Stimulated activated CD4-positive, alpha-beta T cell treated with anti-CD3 and anti-CD28 coated beads, TNF-alpha, amount 100 ng/mL, for 24 hours (primary cell): ENCODE results near the gene TPSAB1.
"Not testable (repeated sequence)": the region's sequence is repeated elsewhere in the genome, so short reads cannot be mapped to it uniquely, and the experiment has no call there.

Experiments used
- DNase-seq, 3 experiments: peaks; one replicate each; pipeline ENCODE4 v3.0.0-alpha.2; 2020; ENCODE audit warnings: low read depth in 3 of 3

The TPSAB1 gene

DNA sequence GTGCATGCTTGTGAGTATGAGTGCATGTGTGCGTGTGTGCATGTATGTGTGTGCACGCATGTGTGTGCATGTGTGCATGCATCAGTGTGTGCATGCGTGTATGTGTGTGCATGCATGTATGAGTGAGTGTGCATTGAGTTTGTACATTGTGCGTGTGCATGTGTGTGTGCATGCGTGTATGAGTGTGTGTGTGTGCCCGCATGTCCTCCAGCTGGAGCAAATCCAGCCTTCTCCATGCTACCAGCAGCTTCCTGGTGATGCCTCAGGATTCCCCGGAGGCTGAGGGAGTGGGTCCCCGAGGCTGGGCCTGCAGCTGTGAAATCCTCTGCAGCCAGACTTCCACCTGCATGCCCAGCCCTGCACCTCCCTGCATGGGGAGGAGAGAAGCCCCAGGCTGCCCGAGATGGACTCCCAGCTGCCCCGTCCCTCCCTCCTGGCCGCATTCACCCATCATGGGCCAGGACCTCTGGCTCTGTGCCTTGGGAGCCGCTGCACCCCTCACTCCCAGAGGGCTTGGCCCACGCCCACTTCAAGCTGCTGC, 24.7 kb downstream of the TPSAB1 start:
- no peak for DNase-seq

DNA sequence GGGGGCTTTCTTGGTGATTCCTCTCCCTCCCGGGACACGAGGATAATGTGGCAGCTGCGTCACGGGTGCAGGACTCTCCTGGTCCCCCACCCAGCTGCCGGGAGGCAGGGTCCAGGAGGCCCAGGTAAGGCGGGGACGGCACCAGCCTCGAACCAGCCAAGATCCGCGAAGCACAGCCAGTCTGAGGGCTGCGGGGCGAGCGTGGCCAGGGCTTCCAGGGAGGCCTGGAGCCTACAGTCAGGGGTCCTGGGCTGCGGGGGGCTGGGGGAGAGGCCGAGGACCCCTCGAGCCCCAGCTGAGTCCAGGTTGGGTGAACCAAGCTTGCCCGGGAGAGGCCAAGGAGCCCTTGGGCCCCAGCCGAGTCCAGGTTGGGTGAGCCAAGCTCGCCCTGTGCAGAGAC, 25.3 kb downstream of the TPSAB1 start:
- DNase-seq, result no peak

DNA sequence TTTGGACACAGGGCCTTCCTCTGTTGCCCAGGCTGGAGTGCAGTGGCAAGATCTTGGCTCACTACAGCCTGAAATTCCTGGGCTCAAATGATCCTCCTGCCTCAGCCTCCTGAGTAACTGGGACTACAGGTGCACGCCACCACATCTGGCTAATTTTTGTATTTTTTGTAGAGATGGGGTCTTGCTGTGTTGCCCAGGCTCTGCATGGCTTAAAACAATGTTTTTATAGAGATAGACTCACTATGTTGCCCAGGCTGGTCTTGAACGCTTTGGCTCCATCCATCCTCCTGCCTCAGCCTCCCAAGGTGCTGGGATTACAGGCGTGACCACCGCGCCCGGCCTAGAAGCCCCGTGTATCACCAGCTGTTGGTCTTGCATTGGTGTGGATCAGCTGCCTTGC, 28.9 kb downstream of the TPSAB1 start:
- not testable (repeated sequence) for DNase-seq

DNA sequence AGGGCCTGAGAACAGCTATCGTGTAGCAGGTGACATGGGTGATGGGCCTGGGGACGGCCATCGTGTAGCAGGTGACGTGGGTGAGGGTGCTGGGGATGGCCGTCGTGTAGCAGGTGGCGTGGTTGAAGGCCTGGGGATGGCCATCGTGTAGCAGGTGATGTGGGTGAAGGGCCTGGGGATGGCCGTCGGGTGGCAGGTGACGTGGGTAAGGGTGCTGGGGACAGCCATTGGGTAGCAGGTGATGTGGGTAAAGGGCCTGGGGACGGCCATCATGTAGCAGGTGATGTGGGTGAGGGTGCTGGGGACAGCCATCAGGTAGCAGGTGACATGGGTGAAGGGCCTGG, 30.8 kb downstream of the TPSAB1 start:
- DNase-seq, result no peak

DNA sequence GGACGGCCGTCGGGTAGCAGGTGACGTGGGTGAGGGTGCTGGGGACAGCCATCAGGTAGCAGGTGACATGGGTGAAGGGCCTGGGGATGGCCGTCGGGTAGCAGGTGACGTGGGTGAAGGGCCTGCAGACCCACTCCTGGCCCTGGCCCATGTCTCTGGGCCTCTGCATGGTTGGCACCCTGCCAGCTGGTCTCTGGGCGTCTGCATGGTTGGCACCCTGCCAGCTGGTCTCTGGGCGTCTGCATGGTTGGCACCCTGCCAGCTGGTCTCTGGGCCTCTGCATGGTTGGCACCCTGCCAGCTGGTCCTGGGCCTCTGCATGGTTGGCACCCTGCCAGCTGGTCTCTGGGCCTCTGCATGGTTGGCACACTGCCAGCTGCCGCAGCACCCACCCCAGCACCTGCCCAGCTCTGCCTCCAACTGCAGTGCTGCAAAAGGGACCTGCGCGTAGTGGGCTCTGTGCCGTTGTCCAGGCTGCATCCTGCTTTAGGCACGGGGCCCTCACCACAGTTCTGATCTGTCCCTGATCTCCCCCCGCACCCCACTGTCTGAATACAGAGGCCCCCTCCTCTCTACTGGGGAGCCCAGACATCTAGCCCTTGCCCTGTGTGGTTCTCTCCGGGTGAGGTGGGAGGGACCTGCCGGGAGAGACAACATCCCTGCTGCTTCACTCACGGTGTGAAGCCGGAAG, 31.4 kb downstream of the TPSAB1 start:
- DNase-seq, result not testable (repeated sequence)

DNA sequence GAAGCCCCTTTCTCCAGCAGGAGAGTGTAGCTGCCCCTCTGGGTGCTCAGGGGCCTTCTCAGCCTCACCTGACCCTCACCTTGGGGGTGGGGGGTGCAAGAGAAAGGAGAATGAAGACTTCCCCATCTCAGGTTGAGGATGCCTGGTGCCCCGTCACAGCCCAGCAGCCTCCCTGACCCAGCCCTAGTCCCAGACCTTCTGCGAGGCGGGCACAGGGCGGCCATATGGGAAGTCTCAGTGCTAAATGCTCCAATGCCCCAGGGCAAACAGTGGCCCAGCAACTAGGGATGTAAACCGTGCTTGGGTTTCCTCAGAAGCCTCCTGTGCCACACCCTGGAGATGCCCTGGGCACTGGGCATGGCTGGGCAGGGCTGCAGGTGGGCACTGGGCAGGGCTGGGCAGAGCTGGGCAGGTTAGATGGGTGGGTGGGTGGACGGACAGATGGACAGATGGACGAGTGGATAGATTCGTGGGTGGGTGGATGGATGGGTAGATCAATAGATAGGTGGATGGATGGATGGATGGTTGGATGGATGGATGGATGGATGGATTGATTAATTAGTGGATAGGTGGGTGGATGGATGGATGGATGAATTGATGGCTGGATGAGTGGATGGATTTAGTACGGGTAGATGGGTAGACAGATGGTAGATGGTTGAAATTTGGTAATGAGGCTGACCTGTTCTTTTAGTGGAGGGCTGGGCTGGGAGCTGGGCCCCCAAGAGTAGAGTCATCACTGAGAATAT, 32.1 kb downstream of the TPSAB1 start:
- DNase-seq, result no peak

DNA sequence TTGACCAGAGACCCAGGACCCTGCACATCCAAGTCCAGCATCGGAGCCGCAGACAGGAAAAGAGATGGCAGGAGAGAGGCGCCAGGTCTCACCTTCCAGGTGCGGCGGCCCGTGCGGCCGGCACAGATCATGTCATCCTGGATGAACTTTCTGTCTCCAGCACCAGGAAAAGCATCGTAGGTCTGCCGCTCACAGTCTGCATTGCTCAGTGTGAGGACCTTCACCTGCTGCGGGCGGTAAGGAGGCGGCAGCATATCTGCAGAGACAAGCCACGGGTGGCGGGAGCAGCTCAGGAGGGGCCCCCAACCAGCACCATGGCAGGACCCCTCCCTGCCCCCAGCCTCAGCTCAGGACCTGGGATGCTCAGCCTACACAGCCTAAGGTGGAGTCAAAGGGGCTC, 33.3 kb downstream of the TPSAB1 start:
- DNase-seq, result no peak

DNA sequence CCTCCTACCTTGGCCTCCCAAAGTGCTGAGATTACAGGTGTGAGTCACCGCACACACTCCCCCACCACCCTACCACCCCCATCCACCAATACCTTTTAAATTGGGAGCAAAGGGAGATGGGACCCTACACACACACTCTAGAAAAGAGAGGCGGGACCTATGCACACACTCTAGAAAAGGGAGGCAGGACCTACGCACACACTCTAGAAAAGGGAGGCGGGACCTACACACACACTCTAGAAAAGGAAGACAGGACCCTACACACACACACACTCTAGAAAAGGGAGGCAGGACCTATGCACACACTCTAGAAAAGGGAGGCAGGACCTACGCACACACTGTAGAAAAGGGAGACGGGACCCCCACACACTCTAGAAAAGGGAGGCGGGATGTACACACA, 34.3 kb downstream of the TPSAB1 start:
- no peak for DNase-seq

DNA sequence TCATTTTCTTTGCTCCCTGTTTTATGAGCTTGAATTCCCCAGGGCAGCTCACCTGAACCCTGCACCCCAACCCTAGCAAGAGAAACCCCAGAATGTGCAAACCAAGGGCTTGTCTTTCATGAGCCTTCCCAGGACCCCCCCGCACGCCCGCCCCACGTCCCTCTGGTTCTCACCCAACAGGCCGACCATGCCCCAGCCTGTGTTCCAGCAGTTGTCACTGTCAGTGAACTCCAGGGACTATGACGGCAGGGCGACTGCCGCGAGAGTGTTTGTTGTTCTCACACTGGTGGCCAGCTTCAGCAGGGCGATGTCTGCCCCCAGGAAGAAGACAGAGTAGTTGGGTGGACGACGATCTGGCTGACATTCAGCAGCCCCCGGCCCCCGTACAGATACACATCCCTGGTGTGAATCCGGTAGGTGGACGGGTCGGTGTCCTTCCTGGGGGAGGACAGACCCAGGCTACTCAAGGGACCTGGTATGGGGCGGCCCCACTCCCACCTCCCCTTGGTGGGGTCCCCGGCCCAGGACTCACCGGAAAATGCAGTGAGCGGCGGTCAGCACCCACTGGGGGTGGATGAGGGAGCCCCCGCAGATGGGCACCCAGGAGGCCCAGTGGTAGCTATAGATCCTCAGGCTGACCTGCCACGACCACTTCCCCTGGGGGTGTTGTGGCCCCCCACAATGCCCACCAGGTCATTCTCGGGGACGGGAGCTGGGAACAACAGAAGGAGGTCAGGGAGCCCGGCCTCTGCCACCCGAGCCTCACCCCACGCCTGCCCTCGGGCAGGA, 35.5 kb downstream of the TPSAB1 start:
- no peak for DNase-seq

DNA sequence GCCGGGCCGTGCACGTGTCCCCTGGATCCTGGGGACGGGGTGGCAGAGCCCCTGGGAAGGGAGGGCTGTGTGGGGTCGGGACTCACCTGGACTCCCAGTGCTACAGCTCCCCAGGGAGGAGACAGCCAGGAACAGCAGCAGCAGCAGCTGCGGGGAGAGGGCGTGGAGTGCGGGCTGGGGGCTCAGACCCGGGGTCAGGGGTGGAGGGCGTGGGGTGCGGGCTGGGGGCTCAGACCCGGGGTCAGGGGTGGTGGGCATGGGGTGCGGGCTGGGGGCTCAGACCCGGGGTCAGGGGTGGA, 36.0 kb downstream of the TPSAB1 start:
- DNase-seq, result no peak

DNA sequence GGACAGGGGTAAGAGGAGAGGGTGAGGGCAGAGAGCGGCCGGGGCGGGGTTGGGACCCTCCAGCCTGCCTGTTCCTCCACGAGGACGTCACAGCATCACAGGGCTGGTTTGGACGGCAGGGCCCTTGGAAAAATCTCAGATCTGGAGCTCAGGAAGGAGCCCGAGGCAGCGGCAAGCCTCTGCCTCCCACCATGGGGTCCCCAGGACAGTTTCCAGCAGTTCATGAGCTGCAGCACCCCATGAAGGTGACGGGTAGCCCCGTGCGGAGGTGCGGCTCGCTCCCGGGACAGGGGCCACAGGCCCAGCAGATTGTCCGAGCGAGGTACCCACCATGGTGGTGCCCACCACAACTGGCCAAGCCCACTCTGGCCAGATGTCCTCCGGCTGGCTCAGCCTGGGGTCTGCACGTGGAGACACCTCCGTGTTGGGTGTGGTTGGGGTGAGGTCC, 36.7 kb downstream of the TPSAB1 start:
- DNase-seq, result no peak

DNA sequence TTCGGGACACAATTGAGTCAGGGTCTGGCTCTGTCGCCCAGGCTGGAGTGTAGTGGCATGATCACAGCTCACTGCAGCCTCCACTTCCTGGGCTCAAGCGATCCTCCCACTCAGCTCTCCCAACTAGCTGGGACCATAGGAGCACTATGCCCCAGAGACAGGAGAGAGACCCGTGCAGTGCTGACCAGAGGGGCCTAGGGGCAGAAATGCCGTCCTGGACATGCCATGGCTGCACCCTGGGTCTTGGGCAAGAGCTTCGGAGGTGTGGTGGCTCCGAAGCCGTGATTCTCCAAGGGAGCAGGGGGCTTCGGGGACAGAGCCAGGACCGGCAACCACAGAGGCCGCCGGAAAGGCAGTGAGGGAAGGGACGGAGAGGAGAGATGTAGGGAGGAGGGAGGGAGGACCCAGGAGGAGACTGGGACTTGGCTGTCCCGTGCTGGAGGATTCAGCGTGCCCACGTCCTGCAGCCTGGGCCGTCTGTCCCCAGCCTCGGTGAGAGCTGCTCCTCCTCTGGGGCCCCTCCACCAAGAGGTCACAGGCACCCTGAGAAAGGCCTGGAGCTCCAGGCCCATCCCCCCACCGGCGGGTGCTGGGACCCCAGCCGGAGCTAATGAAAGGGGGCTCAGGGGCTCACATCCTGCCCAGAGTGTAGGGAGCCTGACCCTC, 37.2 kb downstream of the TPSAB1 start:
- no peak for DNase-seq

DNA sequence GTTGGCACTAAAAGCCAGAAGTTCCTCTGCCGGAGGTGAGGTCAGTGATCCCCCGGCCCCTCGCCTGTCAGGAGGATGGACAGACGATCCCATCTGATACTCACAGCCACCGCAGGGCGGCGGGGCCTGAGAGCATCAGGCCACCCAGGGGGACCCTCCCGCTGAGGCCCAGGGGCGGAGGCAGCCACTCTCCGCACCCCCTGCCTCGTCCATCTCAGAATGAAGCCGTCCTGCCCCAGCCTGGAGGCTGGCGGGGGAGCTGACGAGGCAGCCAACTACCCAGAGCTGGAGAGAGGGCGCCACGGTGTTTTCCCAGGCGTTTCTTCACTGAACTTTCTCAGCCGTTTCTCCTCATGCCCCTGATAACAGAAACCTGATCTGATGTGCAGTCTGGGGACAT, 38.0 kb downstream of the TPSAB1 start:
- DNase-seq, result no peak

DNA sequence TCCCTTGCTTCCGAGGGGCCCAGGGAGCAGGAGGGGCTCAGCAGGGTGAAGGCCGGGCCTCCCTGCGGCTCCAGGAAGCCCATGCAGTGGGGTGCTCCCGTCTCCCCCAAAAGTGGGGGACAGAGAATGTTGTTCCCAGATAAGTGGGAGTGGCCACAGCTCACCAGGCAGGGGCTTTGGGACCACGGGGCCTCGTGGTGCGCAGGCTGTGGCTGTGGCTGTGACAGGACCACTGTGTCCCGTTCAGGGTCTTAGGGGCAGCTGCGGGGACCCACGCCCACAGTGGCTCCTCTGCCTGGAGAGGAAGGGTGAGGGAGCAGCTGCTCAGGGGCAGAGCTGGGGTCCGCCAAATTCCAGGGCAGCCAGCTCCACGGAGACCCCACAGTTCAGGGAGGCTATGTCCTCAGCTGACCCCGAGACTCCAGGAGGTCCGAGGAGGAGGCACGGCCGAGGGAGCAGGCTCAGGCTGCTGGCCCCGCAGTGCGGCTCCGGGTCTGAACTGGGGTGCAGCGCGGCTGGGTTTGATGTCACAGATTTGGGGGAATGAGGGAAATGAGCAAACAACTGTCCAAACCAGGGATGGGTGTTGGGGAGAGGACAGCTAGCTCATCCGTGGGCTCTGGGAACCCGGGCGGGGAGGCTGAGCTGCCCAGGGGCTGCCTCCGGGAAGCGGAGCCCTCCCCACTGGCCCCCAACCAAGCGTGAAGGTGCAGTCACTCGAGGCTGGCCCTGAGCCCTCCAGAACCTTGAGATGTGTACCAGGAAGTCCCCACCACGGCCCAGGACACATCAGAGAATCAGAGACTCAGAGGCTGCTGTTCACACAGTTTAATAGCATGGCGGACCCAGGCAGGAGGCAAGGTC, 38.8 kb downstream of the TPSAB1 start:
- DNase-seq, result no peak

DNA sequence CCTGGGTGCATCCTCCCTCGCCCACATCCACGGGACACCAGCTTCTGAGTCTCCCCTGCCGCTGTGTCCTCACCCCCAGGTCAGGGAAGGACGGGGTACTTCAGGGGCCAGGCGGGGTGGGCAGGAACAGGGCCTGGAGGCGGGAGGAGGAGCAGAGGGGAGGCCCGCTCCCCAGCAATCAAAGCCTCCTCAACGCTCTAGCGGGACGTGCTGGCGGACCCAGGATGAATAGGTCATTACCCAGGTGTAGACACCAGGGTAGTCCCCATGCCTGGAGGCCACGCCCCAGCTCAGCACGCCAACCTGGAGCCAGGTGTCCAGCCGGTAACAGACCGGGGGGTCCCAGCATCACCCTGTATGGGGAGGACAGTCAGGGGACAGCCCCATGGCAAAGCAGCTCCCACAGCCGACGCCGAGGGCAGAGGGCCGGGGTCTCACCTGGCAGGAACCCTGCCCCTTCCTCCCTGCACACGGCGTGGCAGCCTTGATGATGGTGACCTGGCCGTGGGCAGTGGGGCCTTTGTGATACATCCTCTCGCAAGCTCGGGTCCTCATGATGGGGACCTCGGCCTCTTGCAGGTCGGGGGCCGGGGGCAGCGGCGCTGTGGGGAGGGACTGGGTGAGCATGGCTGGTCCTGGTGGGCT, 39.6 kb downstream of the TPSAB1 start:
- DNase-seq, result no peak

DNA sequence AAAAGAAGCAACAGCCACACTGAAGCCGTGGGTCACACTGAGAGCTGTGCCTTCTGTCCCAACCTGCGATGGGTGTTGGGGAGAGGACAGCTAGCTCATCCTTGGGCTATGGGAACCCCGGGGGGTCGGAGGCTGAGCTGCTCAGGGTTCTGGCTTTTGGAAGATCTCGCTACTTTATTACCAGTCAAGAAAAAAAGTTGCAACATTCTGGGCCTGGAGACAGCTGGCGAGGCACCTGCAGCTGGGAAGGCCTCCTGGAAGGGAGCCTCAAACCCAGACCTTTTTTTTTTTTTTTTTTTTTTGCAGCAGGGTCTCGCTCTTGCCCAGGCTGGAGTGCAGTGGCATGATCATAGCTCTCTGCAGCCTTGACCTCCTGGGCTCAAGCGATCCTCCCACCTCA, 40.3 kb downstream of the TPSAB1 start:
- no peak for DNase-seq

DNA sequence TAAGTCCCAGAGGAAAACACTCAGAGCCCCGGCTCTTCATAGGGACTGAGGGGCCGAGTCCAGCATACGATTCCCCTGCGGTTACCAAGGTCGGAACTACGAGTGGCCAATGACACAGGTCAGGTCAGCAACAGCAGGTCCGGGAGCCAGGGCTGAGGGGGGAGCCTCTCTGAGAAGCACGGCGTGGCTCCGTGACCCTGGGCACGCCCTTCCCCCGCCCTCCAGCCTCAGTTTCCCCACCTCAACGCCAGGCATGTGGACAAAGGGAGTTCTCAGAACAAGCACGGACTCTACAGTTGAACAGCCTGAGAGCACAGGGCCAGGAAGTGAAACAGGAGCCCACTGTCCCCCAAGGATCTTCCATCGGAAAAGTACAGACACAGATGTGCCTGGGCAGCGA, 41.0 kb downstream of the TPSAB1 start:
- DNase-seq, result no peak

DNA sequence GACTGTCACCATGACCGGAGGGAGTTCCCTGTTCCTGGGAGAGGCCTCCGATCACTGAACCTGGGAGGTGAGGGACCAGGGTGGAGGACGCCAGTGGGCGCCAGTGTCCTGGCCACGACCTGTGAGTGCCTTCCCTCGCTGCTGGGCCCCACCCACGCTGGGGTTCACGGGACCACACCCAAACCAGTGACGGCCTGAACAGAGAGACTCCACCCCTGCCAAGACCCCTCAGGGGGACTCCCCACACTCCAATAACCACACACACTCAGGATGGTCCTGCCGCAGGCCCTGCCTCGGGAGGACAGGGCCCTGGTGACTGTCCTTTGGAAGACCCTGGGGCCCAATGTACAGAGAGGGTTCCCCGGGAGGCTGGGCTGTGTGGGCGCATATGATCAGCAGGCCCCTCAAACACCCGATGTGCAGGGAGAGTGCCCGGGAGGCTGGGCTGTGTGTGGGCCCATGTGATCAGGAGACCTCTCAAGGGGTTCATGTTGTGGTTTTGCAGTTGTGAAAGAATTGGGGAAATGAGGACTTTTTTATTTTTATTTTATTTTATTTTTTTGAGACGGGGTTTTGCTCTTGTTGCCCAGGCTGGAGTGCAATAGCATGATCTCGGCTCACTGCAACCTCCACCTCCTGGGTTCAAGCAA, 41.9 kb downstream of the TPSAB1 start:
- no peak for DNase-seq

DNA sequence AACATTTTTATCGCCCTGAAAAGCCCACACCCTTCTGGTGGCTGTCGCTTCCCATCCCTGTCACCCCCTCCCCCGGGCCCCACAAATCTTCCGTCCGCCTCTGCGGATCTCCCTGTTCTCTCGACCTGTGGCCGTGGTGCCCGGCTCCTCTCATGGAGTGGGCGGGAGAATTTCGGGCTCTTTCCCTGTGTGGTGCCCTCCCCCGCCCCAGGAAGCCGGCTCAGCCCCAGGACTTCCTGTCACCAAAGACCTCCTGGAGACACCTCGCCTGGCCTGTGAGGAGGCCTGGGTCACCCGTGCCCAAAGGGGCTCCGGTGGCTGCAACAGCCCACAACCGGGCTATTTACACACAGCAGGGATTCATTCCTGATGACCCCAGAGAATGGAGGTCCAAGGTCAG, 42.8 kb downstream of the TPSAB1 start:
- DNase-seq, result no peak

DNA sequence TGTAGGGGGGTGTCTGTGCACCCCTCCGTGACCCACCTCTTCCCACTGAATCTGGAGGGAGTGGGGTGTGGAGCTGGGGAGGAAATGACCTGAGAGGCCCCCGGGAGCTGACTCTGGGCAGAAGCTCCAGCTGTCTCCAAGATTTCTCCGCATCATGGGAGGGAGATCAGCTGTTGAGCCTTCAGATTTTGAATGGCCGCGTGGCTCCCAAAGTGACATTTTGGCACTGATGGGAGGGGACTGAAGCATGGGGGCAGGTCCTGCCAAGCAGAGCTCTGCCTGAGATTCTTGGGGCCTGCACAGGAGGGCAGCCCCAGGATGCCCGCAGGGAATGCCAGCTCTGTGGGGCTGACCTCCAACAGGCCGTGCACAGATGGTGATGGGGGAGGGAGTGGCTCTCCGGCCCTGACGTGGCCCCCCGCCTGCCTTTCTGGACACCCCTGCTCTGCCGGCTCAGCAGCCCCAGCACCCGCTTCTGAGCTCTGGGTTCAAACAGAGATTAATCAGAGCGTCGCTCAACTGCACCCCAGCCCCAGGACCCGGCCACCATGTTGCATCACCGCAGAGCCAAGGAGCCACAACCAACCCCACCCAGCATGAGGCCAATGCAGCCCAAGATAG, 43.6 kb downstream of the TPSAB1 start:
- DNase-seq, result no peak
